Pons (tissue), 1 donor: Measurements from ENCODE around the gene GEMIN4.
"Not testable (repeated sequence)": the region's sequence is repeated elsewhere in the genome, so short reads cannot be mapped to it uniquely, and the experiment has no call there.

Experiments used
- DNase-seq: peaks from one replicate; pipeline ENCODE4 v3.0.0-alpha.2; 2016; ENCODE audit warnings: low spot score

Gene GEMIN4

DNA sequence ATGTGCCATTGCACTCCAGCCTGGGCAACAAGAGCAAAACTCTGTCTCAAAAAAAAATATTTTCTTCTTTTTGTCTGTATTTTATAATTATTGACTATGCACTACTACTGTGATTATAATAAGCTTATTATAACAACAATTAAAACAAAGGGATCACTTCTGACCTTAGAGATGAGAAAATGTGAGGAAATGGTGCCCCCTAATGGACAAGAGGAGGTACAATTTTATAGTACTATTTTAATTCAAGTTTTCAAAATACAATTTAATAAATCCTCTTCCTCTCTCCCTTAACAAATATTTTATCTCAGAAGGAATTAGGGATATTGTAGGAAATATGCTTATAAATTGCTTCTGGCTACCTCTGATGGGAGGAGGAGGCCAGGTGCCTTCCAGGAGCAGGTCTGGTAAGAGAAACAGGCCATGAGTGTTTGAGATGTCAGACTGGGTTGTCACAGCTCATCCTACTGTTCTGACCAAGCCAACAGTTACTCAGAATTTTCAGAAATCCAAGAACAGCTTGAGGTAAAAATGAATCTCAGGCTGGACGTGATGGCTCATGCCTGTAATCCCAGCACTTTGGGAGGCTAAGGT, 51.5 kb downstream of the GEMIN4 start:
- peak; percentile 25 for DNase-seq

DNA sequence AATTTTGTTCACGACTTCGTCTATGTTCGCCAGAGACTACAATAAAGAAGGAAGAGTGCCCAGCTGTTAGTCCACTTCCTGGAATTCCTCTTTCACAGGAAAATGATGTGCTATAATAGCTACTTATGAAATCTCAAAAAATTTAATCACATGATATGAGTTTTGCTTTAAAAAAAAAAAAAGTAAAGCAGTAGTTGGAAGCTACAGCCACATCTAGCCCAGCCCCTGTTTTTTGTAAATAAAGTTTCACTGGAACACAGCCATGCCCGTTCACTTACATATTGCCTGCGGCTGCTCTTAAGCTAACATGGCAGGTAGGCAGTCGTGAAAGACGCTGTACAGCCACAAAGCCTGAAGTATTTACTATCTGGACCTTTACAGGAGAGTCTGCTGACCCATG, 52.7 kb downstream of the GEMIN4 start:
- no peak for DNase-seq

DNA sequence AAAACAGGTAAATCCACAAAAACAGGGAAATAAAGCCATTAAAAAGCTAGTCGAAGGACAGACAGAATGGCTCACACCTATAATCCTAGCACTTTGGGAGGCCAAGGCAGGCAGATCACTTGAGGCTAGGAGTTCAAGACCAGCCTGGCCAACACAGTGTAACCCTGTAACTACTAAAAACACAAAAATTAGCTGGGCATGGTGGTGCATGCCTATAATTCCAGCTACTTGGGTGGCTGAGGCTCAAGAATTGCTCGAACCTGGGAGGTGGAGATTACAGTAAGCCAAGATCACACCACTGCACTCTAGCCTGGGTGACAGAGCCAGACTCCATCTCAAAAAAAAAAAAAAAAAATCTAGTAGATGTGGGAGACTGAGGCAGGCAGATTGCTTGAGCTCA, 54.0 kb downstream of the GEMIN4 start:
- DNase-seq = not testable (repeated sequence)

DNA sequence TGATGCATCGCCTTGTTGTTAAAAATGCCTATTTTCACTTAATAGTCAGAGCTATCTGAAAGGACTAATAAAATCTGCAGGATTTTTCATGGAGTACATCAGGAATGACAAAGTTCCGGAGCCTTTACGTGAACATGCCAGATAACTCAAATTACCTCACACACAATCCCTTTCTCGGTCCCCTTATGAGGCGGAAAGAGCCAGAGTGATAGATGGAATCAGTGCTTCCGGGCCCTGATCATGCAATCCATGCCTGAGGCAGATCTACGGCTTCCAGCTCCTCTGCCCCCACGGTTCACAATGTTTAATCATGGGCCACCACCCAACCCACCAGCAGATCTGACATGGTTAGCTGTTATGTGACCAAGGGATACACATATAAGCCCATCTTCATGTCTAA, 54.4 kb downstream of the GEMIN4 start:
- no peak for DNase-seq

DNA sequence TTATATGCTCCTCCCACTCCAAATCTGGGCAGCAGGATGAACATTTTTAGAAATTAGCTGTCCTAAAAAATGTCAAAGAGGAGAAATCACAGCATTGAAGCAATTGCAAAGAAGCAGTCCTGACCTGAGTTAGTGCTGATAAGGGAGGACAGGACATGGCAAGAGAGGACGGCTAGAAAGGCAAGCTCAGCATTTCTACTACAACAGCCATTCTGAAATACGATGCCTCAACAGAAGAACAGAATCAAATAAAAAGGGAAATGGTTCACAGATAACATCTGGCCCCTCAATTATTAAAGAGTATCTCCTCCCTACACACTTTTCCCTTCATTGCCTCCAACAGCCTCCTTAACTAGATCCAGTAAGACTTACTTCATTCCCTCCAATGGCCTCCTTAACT, 55.7 kb downstream of the GEMIN4 start:
- no peak for DNase-seq
